ENCODE results near the gene VWF.

DNA sequence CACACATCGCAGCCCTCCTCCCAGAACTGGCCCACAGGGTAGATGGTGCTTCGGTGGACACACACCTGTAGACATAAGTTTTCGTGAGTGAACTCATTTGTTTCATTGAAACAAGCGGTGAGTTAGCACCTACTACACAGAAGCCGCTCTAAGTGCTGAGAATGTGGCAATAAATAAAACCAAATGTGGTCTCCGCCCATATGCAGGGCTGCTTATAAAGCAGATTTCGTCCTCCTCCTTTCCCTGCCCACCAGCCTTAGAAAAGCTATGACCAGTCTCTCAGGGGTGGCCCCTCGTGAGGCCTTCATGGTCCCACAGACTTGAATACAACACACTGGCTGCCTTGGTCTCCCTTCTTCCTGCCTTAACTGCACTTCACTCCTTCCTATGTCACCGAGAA lies 148.3 kb downstream of the VWF start:
- TF ChIP-seq, protein P1, sequence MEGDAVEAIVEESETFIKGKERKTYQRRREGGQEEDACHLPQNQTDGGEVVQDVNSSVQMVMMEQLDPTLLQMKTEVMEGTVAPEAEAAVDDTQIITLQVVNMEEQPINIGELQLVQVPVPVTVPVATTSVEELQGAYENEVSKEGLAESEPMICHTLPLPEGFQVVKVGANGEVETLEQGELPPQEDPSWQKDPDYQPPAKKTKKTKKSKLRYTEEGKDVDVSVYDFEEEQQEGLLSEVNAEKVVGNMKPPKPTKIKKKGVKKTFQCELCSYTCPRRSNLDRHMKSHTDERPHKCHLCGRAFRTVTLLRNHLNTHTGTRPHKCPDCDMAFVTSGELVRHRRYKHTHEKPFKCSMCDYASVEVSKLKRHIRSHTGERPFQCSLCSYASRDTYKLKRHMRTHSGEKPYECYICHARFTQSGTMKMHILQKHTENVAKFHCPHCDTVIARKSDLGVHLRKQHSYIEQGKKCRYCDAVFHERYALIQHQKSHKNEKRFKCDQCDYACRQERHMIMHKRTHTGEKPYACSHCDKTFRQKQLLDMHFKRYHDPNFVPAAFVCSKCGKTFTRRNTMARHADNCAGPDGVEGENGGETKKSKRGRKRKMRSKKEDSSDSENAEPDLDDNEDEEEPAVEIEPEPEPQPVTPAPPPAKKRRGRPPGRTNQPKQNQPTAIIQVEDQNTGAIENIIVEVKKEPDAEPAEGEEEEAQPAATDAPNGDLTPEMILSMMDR (IDR thresholded peaks at IDR 0.05; ENCODE audit: low read depth, low read length), result no peak
- TF ChIP-seq MYC (IDR thresholded peaks at IDR 0.05; ENCODE audit: low read depth, low read length), result no peak
- TF ChIP-seq POLR2A (IDR thresholded peaks at IDR 0.05; ENCODE audit: extremely low read depth, insufficient read length), result no peak

All from NB4 (cell line).